OCI-M2 (cell line): ENCODE data around the gene ACO1.

ENCODE experiments used
- DNase-seq: peaks from one replicate; lab custom pipeline; 2025; ENCODE audit not compliant: unreplicated experiment; lab: John Stamatoyannopoulos, UW

Gene ACO1

GRCh38 chr9:32486839-32487562 lies 102.6 kb downstream of the ACO1 start:
- DNase-seq, result no peak

DNA sequence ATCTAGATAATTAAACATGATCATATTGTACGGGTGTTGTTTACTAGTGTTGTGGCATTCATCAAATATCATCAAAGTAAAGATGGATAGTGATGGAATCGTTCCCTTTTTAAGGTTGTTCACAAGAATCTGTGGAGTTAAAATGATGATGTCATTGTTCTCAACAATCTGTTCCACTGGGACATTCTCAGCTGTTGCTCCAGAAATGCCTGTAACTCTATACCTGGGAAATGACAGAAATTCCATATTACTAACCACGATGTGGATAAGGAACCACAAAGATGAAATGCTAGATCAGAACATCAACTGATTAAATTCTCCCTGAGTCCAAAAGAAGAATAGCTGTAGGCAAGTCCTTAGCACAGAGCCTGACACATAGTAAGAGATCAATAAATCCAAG lies 103.5 kb downstream of the ACO1 start:
- DNase-seq, result no peak

DNA sequence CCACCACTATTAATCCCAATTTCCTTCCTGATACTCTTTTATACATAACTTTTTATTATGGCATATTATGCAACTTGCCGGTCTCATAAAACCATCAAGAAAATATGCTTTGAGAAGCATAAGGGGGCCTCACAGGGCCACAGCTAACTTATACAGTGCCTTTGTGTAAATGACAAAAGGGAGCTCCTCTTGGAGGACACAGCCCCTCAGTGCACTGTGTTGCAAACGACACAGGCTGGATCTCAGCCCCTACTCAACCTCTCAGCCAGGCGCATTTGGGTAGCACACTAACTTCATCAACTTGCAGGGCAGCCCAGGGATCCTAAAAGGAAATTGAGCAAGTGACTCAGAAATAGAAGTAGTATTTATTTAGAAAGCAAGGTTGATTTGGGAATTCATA lies 106.2 kb downstream of the ACO1 start:
- DNase-seq, result no peak

DNA sequence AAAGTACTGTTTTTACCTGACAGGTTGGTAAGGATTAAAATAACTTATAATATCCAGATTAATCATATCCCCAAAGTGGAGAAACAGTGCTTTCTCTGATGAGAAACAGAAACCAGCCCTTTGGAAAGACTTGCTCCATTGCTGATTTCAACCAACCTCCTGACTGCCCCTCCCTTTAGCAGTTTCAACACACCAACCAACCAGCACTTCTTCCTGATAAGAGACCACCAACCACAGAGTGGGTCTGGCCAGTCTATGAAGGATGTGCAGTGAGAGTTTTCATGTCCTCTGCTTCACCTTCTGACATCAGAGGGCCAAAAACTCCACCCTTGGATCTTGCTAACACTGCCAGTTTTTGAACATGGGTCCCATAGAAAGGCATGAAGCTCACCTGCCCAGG lies 113.5 kb downstream of the ACO1 start:
- no peak for DNase-seq

GRCh38 chr9:32500768-32501167 lies 116.3 kb downstream of the ACO1 start:
- DNase-seq, result no peak

- no peak for DNase-seq
These were observed 117.4 kb downstream of the ACO1 start for GRCh38 chr9:32501868-32502267.

GRCh38 chr9:32502464-32502863 lies 118.0 kb downstream of the ACO1 start:
- DNase-seq, result no peak

DNA sequence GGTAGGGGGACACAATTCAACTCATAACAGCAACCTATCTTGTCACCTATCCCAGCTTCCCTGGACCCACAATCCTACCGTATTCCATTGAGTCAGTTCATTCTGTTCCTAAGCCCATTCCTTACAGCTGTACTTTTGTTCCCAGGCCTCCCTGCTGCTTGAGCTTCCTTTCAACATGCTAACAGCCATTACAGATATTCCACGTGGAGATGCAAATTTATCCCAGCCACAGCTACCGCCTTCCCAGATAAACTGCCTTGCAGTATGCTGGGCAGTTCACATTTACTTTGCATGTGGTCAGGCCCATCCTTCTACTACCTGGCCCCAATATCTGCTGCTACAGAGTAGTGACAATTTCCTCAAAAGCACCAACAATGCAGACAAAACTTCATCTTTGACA lies 118.6 kb downstream of the ACO1 start:
- no peak for DNase-seq
